GM18868 (cell line): ENCODE measurements around the gene SLC7A1.

ENCODE experiments used
- ATAC-seq: cut with Tn5 transposase; IDR thresholded peaks from one replicate; pipeline ENCODE4 v1.9.1; 2021; ENCODE audit warnings: mild to moderate bottlenecking, moderate library complexity; ENCODE audit not compliant: unreplicated experiment

SLC7A1 gene

GRCh38 chr13:29562786-29563438 lies 32.6 kb downstream of the SLC7A1 start:
- ATAC-seq, result no peak

- no peak for ATAC-seq
These were observed 33.6 kb downstream of the SLC7A1 start for GRCh38 chr13:29561918-29562317.

GRCh38 chr13:29556742-29557141 lies 38.7 kb downstream of the SLC7A1 start:
- ATAC-seq, result no peak

DNA sequence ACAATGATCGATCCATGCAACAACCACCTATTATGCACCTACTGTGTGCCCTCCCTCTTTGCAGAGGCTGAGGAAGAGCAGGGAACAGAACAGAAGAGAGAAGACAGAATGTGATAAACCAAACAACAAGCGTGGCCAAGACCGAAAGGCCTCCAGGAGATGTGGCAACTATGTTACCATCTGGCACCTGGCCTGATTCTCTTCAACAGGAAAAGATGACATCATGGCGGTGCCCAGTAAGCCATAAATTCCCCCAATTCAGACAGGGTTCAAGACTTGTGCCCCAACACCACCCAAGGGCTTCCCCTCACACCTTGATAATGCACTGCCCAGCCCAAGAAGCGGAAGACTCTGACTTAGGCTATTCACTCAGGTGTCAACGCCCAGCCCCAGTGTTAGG lies 44.3 kb downstream of the SLC7A1 start:
- no peak for ATAC-seq

GRCh38 chr13:29550430-29550988 lies 45.0 kb downstream of the SLC7A1 start:
- no peak for ATAC-seq

GRCh38 chr13:29548722-29549121 lies 46.8 kb downstream of the SLC7A1 start:
- ATAC-seq, result no peak

GRCh38 chr13:29547153-29547552 lies 48.3 kb downstream of the SLC7A1 start:
- no peak for ATAC-seq

DNA sequence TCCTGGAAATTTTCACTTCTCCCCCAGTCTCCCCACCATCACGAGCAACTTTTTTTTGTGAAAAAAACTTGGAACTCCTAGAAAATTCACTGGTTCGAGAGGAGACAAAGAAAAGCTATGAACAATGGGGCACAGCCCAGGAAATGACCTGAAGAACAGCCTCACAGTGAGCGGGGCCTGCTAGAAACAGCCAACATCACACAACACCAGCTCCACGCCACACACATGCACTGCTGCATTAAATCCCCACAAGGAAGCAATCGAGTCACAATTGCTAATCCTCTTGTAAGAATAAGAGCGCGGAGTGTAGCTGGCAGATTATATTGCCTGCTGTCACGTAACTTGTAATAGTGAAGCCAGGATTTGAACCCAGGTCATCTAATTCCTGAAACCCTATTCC lies 48.8 kb downstream of the SLC7A1 start:
- ATAC-seq, result no peak

- no peak for ATAC-seq
These were observed 49.5 kb downstream of the SLC7A1 start for GRCh38 chr13:29545988-29546387.

GRCh38 chr13:29543230-29544215 lies 52.0 kb downstream of the SLC7A1 start:
- peak; percentile 100 for ATAC-seq

- no peak for ATAC-seq
These were observed 53.1 kb downstream of the SLC7A1 start for GRCh38 chr13:29542381-29542780.

- no peak for ATAC-seq
These were observed 54.1 kb downstream of the SLC7A1 start for GRCh38 chr13:29541400-29541799.

- no peak for ATAC-seq
These were observed 54.7 kb downstream of the SLC7A1 start for GRCh38 chr13:29540799-29541198.

DNA sequence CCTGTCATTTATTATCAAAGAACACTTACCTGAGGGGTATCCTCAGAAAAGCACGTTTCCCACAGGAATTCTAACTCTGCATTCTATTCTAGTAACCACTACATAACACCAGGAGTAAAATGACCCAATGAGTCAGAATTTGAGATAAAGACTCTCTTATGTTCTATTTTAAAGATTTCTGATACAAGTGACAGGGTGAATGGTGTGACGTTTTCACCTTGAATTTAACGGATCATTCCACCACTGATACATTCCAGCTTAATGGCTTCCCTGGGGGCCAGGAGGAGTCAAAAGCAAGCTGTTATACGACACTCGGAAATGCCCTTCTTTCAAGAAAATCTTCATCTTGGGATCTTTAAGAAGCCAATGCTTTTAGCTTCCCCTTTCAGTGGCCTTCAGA lies 55.2 kb downstream of the SLC7A1 start:
- no peak for ATAC-seq

GRCh38 chr13:29539856-29540255 lies 55.6 kb downstream of the SLC7A1 start:
- ATAC-seq, result no peak

DNA sequence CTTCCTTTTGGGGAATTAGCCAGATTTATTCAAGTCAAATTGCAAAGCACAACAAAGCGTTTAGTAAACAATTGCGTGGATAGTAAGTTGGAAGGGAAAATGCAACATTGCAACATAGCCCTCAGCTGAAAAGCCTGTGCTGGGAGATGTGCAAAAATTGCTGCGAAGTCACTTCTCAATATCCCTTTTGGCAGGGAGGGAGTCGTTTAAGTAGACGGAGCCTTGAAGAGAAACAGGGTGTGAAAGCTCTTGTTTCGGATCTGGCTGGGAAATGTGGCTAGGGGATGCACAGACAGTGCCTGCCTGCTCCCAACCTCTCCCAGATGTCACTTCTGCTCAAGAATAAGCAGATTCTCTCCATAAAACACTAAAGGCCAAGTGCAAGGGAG lies 56.8 kb downstream of the SLC7A1 start:
- ATAC-seq, result no peak

DNA sequence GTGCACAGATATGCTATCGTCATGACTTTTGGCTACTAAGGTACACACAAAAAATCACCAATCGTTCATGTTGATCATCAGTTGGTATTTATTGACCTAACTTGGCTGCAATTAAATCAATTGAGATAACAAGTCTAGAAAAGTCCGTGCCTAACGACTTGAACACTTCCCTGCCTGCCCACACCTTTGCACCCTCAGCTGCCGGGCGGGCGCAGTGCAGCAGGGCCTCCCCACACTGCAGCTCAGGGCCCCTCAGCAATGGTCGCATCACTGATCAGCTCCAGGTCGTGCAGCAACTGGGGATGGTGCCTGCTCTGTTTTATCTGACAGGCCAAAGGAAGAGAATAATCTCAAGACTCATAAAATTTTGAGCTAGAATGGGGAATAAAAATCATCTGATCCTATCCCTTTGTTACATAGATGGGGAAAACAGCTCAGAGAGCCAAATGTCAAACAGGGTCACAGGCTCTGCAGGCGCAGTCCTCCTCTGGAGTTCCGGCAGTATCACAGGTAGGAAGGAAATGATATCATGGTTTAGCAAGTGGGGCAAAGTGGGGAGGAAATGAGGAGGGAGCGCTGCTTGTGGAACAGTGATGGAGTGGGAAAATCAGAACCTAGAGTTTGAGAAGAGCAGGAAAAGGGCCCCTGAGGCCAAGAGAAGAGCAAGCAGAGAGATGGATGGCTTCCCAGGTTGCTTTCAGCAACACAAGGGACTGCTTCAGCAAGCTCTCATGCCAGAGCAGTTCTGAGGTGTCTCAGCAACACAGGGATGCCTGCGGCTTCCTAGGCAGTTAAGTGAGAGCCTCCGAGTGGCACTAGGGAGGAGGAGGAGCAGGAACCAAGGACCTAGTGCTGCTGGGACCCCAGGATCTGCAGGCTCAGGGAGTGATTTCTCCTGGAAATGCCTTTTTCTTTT lies 57.5 kb downstream of the SLC7A1 start:
- no peak for ATAC-seq

DNA sequence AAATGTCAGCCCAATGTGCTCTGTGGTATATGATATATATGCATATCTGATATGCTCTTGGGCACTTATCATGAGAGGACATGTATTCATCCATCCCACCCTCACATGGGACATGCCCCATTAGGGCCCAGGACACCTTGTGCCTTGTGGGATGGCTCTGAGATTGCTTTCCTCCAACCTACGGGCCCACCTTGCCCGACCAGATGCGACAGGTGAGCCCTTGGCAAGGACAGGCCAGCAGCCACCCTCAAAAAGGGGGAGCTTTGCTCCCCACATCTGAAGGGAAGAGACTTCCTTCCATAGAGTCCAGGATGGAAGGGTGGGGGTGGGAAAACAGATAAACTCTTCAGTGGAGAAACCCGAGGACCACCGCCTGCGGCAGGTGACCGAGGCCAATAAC lies 58.6 kb downstream of the SLC7A1 start:
- no peak for ATAC-seq

GRCh38 chr13:29535663-29536655 lies 59.5 kb downstream of the SLC7A1 start:
- ATAC-seq, result no peak

- ATAC-seq, result no peak
These were observed 61.4 kb downstream of the SLC7A1 start for GRCh38 chr13:29534083-29534482.
